Measurements from ENCODE around the gene FTO.

The FTO gene

GRCh38 chr16:53960050-53960812 is 256.3 kb downstream of the FTO start:
- no peaks in the 10 kb centered on the region for H3K9me3 ChIP-seq (ENCODE audit: control insufficient read depth in 1 of 2, low read length in 2 of 2)
- H3K27me3 ChIP-seq (ENCODE audit: low read depth, low read length) = no peaks in the 10 kb centered on the region
- no peak overlapping the region for H3K4me3 ChIP-seq (ENCODE audit: low read depth in 1 of 2, low read length in 2 of 2)
- H3K36me3 ChIP-seq (ENCODE audit: control insufficient read depth in 1 of 2, insufficient read depth in 2 of 2, low read length in 2 of 2) = no peaks in the 10 kb centered on the region
- no peak overlapping the region for H3K27ac ChIP-seq (ENCODE audit: low read length)
- H3K4me1 ChIP-seq (ENCODE audit: control insufficient read depth in 1 of 2, insufficient read depth in 2 of 2, low read length in 2 of 2) = no peaks in the 10 kb centered on the region

DNA sequence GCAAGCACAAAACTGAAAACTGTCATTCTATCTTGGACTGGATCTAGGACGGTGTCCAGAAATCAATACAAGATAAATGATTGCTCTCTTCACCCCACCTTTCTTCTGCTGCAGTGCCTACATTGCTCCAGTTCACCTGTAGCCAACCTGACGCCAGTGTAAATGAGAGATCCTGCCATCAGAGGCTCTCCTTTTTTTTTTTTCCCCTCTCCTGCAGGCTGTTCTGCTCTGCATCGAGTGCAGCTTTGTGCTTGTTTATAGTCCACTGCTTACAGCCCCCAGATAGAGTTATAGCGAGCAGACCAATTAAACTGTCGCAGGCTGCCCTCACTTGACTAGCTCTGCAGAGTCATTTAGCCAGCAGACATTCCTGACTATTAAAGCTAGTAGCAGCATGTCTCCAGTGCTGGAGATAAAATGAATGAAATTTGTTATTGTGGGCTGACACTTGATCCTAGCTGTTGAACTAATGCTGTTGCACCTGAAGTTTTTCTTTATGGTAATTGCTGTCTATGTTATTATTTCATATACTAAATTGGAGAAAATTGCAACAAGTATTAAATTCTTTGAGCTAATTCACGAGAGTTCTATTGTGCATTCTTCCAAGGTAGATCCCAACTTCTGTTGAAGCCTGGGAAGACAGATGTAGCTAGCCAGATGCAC is 257.1 kb downstream of the FTO start:
- no peaks in the 10 kb centered on the region for H3K4me1 ChIP-seq (ENCODE audit: control insufficient read depth in 1 of 2, insufficient read depth in 2 of 2, low read length in 2 of 2)
- H3K27ac ChIP-seq (ENCODE audit: low read length) = no peak overlapping the region
- H3K9me3 ChIP-seq (ENCODE audit: control insufficient read depth in 1 of 2, low read length in 2 of 2) = no peaks in the 10 kb centered on the region
- H3K4me3 ChIP-seq (ENCODE audit: low read depth in 1 of 2, low read length in 2 of 2) = no peak overlapping the region
- H3K27me3 ChIP-seq (ENCODE audit: low read depth, low read length) = no peaks in the 10 kb centered on the region
- no peaks in the 10 kb centered on the region for H3K36me3 ChIP-seq (ENCODE audit: control insufficient read depth in 1 of 2, insufficient read depth in 2 of 2, low read length in 2 of 2)

DNA sequence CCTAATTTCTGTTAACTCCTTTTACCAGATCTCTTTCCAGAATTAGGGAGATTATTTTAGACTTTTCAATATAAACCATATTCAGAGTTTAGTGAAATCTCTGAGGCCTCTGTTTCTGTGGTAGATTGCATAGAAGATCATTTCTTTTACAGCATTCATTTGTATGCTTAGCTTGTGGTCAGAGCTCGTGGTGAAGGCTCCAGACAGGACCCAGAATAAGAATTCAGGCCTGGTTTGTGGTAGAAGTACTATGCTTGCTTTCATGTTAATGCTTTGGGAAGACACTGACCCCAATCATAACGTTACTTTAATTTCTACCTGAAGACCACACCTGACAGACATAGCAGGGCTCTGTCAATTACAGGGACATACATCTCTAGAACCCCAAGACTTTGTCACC is 258.1 kb downstream of the FTO start:
- Histone ChIP-seq H3K4me3 (ENCODE audit: low read depth in 1 of 2, low read length in 2 of 2) (no peak overlapping the region), H3K4me1 (ENCODE audit: control insufficient read depth in 1 of 2, insufficient read depth in 2 of 2, low read length in 2 of 2) (no peaks in the 10 kb centered on the region), H3K36me3 (ENCODE audit: control insufficient read depth in 1 of 2, insufficient read depth in 2 of 2, low read length in 2 of 2) (no peaks in the 10 kb centered on the region), H3K27me3 (ENCODE audit: low read depth, low read length) (no peaks in the 10 kb centered on the region), H3K27ac (ENCODE audit: low read length) (no peak overlapping the region), H3K9me3 (ENCODE audit: control insufficient read depth in 1 of 2, low read length in 2 of 2) (no peaks in the 10 kb centered on the region)

GRCh38 chr16:53964145-53964790 is 260.3 kb downstream of the FTO start:
- H3K27me3 ChIP-seq (ENCODE audit: low read depth, low read length) = no peaks in the 10 kb centered on the region
- no peak overlapping the region for H3K27ac ChIP-seq (ENCODE audit: low read length)
- no peak overlapping the region for H3K4me3 ChIP-seq (ENCODE audit: low read depth in 1 of 2, low read length in 2 of 2)
- H3K4me1 ChIP-seq (ENCODE audit: control insufficient read depth in 1 of 2, insufficient read depth in 2 of 2, low read length in 2 of 2) = no peaks in the 10 kb centered on the region
- no peaks in the 10 kb centered on the region for H3K36me3 ChIP-seq (ENCODE audit: control insufficient read depth in 1 of 2, insufficient read depth in 2 of 2, low read length in 2 of 2)
- H3K9me3 ChIP-seq (ENCODE audit: control insufficient read depth in 1 of 2, low read length in 2 of 2) = no peaks in the 10 kb centered on the region

- Histone ChIP-seq H3K36me3 (ENCODE audit: control insufficient read depth in 1 of 2, insufficient read depth in 2 of 2, low read length in 2 of 2) (no peaks in the 10 kb centered on the region), H3K27ac (ENCODE audit: low read length) (no peak overlapping the region), H3K27me3 (ENCODE audit: low read depth, low read length) (no peaks in the 10 kb centered on the region), H3K4me1 (ENCODE audit: control insufficient read depth in 1 of 2, insufficient read depth in 2 of 2, low read length in 2 of 2) (no peaks in the 10 kb centered on the region), H3K4me3 (ENCODE audit: low read depth in 1 of 2, low read length in 2 of 2) (no peak overlapping the region), H3K9me3 (ENCODE audit: control insufficient read depth in 1 of 2, low read length in 2 of 2) (no peaks in the 10 kb centered on the region)
These were observed 263.0 kb downstream of the FTO start for GRCh38 chr16:53966821-53967571.

GRCh38 chr16:53967572-53967971 is 263.6 kb downstream of the FTO start:
- H3K4me3 ChIP-seq (ENCODE audit: low read depth in 1 of 2, low read length in 2 of 2) = no peak overlapping the region
- no peaks in the 10 kb centered on the region for H3K27me3 ChIP-seq (ENCODE audit: low read depth, low read length)
- no peaks in the 10 kb centered on the region for H3K9me3 ChIP-seq (ENCODE audit: control insufficient read depth in 1 of 2, low read length in 2 of 2)
- no peaks in the 10 kb centered on the region for H3K36me3 ChIP-seq (ENCODE audit: control insufficient read depth in 1 of 2, insufficient read depth in 2 of 2, low read length in 2 of 2)
- H3K27ac ChIP-seq (ENCODE audit: low read length) = no peak overlapping the region
- H3K4me1 ChIP-seq (ENCODE audit: control insufficient read depth in 1 of 2, insufficient read depth in 2 of 2, low read length in 2 of 2) = no peaks in the 10 kb centered on the region

GRCh38 chr16:53968454-53968853 is 264.5 kb downstream of the FTO start:
- H3K9me3 ChIP-seq (ENCODE audit: control insufficient read depth in 1 of 2, low read length in 2 of 2) = no peaks in the 10 kb centered on the region

DNA sequence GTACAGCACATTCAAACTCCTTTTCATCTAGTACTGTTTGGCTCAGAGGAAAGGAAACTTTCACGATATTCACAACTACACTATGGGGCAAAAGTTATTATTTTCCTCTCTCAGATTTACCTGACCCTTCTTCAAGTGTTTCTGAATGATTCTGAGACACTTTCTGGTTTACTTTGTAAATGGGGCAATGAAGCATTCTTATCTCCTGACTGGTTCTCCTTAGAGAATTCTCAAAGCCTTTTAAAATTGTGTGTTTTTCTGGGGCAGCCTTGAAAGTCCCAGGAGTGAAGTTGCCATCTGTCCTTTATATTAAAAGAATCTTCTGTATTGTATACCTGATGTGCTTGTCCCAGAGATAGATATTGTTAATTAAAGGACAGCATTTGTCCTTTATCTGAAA is 264.9 kb downstream of the FTO start:
- Histone ChIP-seq H3K36me3 (ENCODE audit: control insufficient read depth in 1 of 2, insufficient read depth in 2 of 2, low read length in 2 of 2) (no peaks in the 10 kb centered on the region), H3K9me3 (ENCODE audit: control insufficient read depth in 1 of 2, low read length in 2 of 2) (no peaks in the 10 kb centered on the region), H3K4me1 (ENCODE audit: control insufficient read depth in 1 of 2, insufficient read depth in 2 of 2, low read length in 2 of 2) (no peaks in the 10 kb centered on the region), H3K27me3 (ENCODE audit: low read depth, low read length) (no peaks in the 10 kb centered on the region), H3K27ac (ENCODE audit: low read length) (no peak overlapping the region), H3K4me3 (ENCODE audit: low read depth in 1 of 2, low read length in 2 of 2) (no peak overlapping the region)

More at GRCh38 chr16:53968454-53968853, 264.5 kb downstream of the FTO start:
- H3K27me3 ChIP-seq (ENCODE audit: low read depth, low read length) = no peaks in the 10 kb centered on the region
- H3K4me3 ChIP-seq (ENCODE audit: low read depth in 1 of 2, low read length in 2 of 2) = no peak overlapping the region
- H3K27ac ChIP-seq (ENCODE audit: low read length) = no peak overlapping the region
- H3K4me1 ChIP-seq (ENCODE audit: control insufficient read depth in 1 of 2, insufficient read depth in 2 of 2, low read length in 2 of 2) = no peaks in the 10 kb centered on the region
- no peaks in the 10 kb centered on the region for H3K36me3 ChIP-seq (ENCODE audit: control insufficient read depth in 1 of 2, insufficient read depth in 2 of 2, low read length in 2 of 2)

GRCh38 chr16:53971616-53972015 is 267.7 kb downstream of the FTO start:
- H3K27ac ChIP-seq (ENCODE audit: low read length) = no peak overlapping the region
- H3K4me3 ChIP-seq (ENCODE audit: low read depth in 1 of 2, low read length in 2 of 2) = no peak overlapping the region
- H3K27me3 ChIP-seq (ENCODE audit: low read depth, low read length) = no peaks in the 10 kb centered on the region
- no peaks in the 10 kb centered on the region for H3K36me3 ChIP-seq (ENCODE audit: control insufficient read depth in 1 of 2, insufficient read depth in 2 of 2, low read length in 2 of 2)
- H3K9me3 ChIP-seq (ENCODE audit: control insufficient read depth in 1 of 2, low read length in 2 of 2) = no peaks in the 10 kb centered on the region
- H3K4me1 ChIP-seq (ENCODE audit: control insufficient read depth in 1 of 2, insufficient read depth in 2 of 2, low read length in 2 of 2) = no peaks in the 10 kb centered on the region

DNA sequence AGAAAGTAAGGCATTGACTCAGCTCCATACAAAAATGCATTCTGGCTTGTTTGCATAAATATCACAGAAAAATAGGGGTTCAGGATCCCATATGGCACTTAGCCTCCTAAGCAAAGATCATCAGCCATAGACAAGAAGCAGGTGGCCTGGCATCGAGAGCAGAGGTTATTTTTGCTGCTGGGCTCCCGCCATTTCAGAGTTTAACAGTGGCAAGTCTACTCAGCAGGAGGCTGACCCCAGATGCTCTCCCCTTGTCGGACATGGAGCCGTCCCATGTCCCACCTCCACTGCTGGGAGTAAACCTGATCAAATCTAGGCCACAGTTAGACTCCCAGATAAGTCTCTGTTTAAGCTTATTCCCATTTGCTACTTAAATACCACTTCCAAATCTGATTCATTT is 269.1 kb downstream of the FTO start:
- no peaks in the 10 kb centered on the region for H3K4me1 ChIP-seq (ENCODE audit: control insufficient read depth in 1 of 2, insufficient read depth in 2 of 2, low read length in 2 of 2)
- H3K36me3 ChIP-seq (ENCODE audit: control insufficient read depth in 1 of 2, insufficient read depth in 2 of 2, low read length in 2 of 2) = no peaks in the 10 kb centered on the region
- no peaks in the 10 kb centered on the region for H3K9me3 ChIP-seq (ENCODE audit: control insufficient read depth in 1 of 2, low read length in 2 of 2)
- no peaks in the 10 kb centered on the region for H3K27me3 ChIP-seq (ENCODE audit: low read depth, low read length)
- no peak overlapping the region for H3K27ac ChIP-seq (ENCODE audit: low read length)
- H3K4me3 ChIP-seq (ENCODE audit: low read depth in 1 of 2, low read length in 2 of 2) = no peak overlapping the region

DNA sequence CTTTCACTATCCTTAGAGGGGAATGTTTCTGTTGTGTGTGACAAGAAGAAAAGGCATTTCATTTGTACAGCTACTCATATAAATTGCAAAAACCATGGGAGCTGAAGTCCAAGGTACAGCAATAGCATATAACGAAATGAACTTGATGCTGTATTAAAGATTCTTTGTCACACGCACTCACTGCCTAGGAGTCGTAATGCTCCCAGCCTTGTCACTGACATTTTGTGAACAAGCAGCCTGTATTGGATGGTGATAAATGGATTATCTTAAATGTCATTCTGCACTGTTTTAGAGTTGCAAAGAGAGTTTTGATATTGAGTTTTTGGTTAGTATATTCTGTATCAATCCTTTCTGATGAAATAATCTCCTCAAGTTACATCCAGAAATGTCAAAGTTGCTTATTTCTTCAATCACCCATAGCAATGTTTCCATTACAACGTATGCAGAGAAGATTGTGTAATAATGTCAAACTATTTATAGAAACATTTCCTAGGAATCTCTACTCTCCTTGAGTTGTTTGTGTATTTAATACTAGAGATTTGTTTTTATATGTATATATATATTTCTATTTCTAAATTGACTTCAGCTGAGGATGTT is 270.6 kb downstream of the FTO start:
- Histone ChIP-seq H3K9me3 (ENCODE audit: control insufficient read depth in 1 of 2, low read length in 2 of 2) (no peaks in the 10 kb centered on the region), H3K4me3 (ENCODE audit: low read depth in 1 of 2, low read length in 2 of 2) (no peak overlapping the region), H3K4me1 (ENCODE audit: control insufficient read depth in 1 of 2, insufficient read depth in 2 of 2, low read length in 2 of 2) (no peaks in the 10 kb centered on the region), H3K36me3 (ENCODE audit: control insufficient read depth in 1 of 2, insufficient read depth in 2 of 2, low read length in 2 of 2) (no peaks in the 10 kb centered on the region), H3K27ac (ENCODE audit: low read length) (no peak overlapping the region), H3K27me3 (ENCODE audit: low read depth, low read length) (no peaks in the 10 kb centered on the region)

All from muscle layer of duodenum (tissue), 2 donors.